Mammary epithelial cell (primary cell): Measurements from ENCODE around the gene HIVEP3.

Experiments
- EZH2 ChIP-seq: IDR thresholded peaks from 2 replicates; pipeline ENCODE4 v1.6.1; 2012; ENCODE audit warnings: low read length, inconsistent platforms, borderline replicate concordance
- TF ChIP-seq, protein P1 (sequence below), 2 donors: IDR thresholded peaks in 1 of 2; conservative IDR thresholded peaks in 1 of 2; 2 replicates each; pipeline ENCODE4 v1.5.1; 2011 to 2012; ENCODE audit warnings: inconsistent platforms in 2 of 2, low read length in 2 of 2, mild to moderate bottlenecking in 2 of 2, control low read depth in 1 of 2, low read depth in 1 of 2; ENCODE audit not compliant: insufficient read depth in 1 of 2; ENCODE audit errors: extremely low read depth in 1 of 2

DNA sequence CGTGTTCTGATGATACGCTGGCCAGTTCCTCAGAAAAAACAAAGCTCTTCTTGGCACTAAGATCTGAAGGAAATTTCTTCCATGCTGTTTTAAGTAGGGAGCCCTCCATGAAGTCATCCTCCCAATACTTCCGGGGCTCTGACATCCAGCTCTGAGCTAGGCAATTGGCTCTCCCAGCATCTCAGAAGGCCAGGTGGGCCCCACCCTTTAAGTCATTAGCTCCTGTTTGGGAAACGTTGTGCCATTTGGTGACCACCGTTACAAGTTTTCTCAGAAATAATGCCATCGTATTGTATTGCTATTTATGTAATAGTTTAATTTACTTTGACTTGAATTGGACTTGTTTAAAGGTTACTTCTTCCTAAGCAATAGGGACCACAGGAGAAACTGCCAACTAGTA, 303.9 kb downstream of the HIVEP3 start:
- TF ChIP-seq, protein P1, sequence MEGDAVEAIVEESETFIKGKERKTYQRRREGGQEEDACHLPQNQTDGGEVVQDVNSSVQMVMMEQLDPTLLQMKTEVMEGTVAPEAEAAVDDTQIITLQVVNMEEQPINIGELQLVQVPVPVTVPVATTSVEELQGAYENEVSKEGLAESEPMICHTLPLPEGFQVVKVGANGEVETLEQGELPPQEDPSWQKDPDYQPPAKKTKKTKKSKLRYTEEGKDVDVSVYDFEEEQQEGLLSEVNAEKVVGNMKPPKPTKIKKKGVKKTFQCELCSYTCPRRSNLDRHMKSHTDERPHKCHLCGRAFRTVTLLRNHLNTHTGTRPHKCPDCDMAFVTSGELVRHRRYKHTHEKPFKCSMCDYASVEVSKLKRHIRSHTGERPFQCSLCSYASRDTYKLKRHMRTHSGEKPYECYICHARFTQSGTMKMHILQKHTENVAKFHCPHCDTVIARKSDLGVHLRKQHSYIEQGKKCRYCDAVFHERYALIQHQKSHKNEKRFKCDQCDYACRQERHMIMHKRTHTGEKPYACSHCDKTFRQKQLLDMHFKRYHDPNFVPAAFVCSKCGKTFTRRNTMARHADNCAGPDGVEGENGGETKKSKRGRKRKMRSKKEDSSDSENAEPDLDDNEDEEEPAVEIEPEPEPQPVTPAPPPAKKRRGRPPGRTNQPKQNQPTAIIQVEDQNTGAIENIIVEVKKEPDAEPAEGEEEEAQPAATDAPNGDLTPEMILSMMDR (conservative IDR thresholded peaks at IDR 0.05 in 1 of 2, IDR thresholded peaks at IDR 0.05 in 1 of 2; ENCODE audit: extremely low read depth in 1 of 2, insufficient read depth in 1 of 2, low read depth in 1 of 2, low read length in 2 of 2): no peak
- TF ChIP-seq EZH2: no peak
